T-helper 2 cell treated with Interferon-gamma antibody and Interleukin-4, amounts not matched to agents 5 μg/mL and 100 μg/mL, for 36 hours (primary cell): ENCODE measurements around the gene SPACA9.
A peak's percentile ranks its signal among the peaks of the same experiment; 100 is the strongest.

ENCODE experiments used
- DNase-seq: peaks from one replicate; pipeline ENCODE4 v3.0.0; 2021; ENCODE audit warnings: low spot score
- H3K27ac Mint-ChIP-seq: one replicate; pipeline ENCODE4 v1.8.0; 2021; ENCODE audit warnings: mild to moderate bottlenecking, mixed read lengths
- H3K27me3 Mint-ChIP-seq: one replicate; pipeline ENCODE4 v1.8.0; 2021; ENCODE audit warnings: low read depth, mixed read lengths
- H3K36me3 Mint-ChIP-seq: one replicate; pipeline ENCODE4 v1.8.0; 2021; ENCODE audit warnings: low read depth, mixed read lengths
- H3K4me1 Mint-ChIP-seq: one replicate; pipeline ENCODE4 v1.8.0; 2021; ENCODE audit warnings: low read depth, mixed read lengths
- H3K4me3 Mint-ChIP-seq: one replicate; pipeline ENCODE4 v1.8.0; 2022; ENCODE audit warnings: mild to moderate bottlenecking, moderate library complexity, mixed read lengths
- H3K9me3 Mint-ChIP-seq: one replicate; pipeline ENCODE4 v1.8.0; 2021; ENCODE audit warnings: mixed read lengths

SPACA9 gene

DNA sequence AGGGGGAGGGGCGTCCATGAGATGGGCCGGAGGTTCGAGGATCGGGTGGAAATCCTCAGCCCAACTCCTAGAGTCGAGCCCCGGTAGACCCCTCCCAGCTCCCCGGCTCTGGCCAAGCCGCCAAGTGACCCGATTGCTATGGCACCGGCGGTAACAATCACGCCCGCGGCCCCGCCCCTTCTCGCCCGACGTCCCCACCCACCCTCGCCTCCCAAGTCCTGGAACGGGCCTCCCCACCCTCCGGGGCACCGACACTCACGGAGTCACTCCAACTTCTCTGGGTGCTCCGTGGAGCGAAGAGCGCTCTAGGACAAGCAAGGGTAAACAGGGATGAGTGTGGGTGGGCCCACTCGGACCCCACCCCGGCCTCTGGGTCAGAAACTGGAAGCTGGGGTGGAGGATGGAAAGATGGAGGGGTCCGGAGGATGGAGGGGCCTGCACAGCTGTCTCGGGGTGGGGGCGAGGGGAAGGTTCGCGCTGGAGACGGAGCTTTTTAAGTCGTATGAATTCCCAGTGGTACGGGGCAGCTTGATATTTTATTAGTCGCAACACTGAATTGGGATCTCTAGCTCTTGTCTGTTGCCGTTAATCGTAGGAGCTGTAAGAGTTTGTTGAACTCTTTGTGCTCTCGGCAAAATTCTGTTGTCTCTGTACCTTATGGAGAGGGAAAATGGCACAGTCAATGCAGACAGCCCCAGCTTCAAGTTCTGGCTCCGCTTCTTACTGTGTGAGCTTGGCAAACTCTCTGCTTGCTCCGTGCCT is at the start of gene SPACA9:
Gene SPACA9 (plus strand): TSS at position 204 of the 762 bp plus-strand sequence. CDS start 5,050 bp downstream, outside the sequence.
- DNase-seq: peak; percentile 16
- Mint-ChIP-seq H3K36me3 (no peaks in the 10 kb centered on the region), H3K4me3 (peak within 1 kb of the TSS; percentile 83), H3K4me1 (peaks cover 16% of the 10 kb centered on the region), H3K9me3 (no peaks in the 10 kb centered on the region), H3K27me3 (no peaks in the 10 kb centered on the region), H3K27ac (peak within 1 kb of the TSS; percentile 81)

DNA sequence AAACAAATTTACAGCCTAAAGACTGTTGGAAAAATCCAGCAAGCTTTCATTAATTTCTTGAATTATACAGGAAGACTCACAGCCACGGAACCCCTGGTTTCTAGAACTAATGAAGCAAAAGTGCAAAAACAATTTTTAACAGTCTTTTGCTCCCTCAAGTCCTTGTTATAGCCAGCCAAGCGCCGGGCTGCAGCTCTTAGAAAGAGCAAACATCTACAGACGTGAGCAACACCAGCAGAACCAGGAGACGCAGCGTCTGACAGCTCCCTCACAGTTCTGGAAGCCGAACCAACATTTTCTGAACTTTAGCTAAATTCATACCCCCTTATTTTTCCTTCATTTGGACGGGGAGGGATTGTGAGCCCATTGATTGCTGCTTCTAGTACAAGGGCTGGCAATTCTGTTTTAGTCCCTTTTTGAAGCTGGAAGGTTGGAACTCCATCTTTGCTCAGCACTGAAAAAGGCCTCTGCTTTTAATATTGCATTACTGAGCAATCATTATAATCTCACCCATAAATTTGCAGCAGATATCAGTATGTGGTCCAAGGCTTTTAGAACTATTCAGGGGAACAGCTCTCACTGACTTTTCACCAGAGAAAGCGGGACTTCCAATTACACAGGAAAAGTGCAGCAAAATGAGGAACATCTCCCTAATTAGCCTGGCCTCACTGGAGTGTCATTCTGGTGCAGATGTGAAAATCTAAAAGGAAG is 46.4 kb upstream of the SPACA9 start:
- Mint-ChIP-seq H3K4me3 (no peak overlapping the region), H3K9me3 (no peaks in the 10 kb centered on the region), H3K27me3 (peaks cover 4% of the 10 kb centered on the region), H3K27ac (no peak overlapping the region), H3K36me3 (no peaks in the 10 kb centered on the region), H3K4me1 (no peaks in the 10 kb centered on the region)
- no peak for DNase-seq

DNA sequence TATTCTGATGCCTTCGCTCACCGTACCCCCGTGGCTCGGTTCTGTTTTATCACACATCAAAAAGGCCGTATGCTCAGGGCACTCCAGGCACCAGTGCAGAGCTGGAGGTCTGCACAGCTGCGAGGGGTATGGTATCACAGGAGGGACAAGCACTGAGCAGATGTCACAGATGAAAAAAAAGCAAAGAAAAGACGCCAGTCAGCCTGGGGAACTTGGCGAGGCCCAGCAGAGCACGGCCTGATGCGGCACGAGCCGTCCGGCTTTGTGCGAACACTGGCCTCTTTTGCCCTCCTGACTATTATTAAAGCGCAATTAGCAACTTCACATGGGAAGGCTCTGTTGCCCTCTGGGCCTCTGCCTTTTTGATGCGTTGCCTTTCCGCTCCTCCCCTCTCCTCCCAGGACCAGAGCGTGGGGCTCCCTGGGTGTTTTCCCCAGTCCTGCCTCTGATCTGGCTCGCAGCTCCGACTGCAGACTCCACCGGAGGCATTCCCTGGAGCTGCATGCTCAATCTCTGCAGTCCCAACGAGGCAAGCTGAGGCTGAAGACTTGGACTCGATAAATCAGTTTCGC is 45.1 kb upstream of the SPACA9 start:
- H3K36me3 Mint-ChIP-seq: no peaks in the 10 kb centered on the region
- H3K9me3 Mint-ChIP-seq: no peaks in the 10 kb centered on the region
- no peak overlapping the region for H3K4me3 Mint-ChIP-seq
- no peak for DNase-seq
- peaks cover 4% of the 10 kb centered on the region for H3K27me3 Mint-ChIP-seq
- H3K27ac Mint-ChIP-seq: no peak overlapping the region
- H3K4me1 Mint-ChIP-seq: no peaks in the 10 kb centered on the region

DNA sequence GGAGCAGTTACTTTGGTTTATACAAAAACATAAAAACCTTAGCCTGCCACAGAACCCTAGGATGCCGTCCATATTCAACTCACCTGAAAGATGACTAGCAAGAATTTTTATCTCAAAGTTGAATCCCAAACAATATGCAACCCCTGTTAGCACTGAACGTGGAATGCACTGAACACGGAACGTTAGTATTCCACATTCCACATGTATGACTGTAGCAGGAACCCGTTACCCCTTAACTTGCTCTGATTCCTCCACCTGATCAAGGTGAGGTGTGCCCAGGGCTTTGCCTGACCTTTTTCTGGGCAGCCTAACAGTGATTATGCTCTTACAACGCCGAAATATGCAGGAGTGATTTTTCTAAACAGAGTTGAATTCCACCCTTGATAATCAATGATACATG is 44.4 kb upstream of the SPACA9 start:
- no peak for DNase-seq
- Mint-ChIP-seq H3K4me1 (no peaks in the 10 kb centered on the region), H3K27ac (no peak overlapping the region), H3K27me3 (peaks cover 4% of the 10 kb centered on the region), H3K9me3 (no peaks in the 10 kb centered on the region), H3K36me3 (no peaks in the 10 kb centered on the region), H3K4me3 (no peak overlapping the region)

DNA sequence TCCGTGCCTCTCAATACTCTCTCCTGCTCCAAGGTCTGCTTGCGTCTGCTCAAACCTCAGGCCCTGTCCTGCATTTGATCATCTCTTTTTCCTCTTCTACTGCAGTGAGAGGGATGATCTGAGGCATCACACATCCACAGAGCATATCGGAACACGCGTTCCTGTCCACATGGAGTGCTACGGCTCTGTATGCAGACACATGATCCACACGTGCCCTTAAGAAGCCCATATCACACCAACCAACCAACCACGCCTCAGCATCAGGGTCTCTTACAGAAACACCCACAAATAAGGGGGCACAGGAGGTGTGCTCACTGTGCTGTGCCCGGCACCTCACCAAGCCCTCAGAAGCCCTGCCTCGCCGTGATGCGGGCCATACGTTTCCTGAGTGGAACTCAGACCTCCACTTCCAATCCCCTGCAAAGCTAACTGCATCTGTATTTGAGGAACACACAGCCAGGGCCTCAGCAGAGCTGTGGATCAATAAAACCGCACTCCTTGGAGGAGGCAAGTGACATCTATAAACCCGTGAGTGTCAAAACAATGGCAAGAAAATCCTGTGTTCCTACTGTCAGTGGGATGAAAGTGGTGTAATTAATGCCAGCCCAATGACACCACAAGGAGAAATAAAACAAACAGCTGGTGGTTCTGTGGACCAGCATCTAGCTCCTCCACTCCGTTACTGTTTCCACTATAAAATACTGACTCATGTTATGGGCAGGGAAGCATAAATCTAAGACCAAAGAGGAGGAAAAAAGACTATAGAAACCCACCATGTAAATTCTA is 41.0 kb upstream of the SPACA9 start:
- DNase-seq: no peak
- peaks cover 4% of the 10 kb centered on the region for H3K27me3 Mint-ChIP-seq
- no peaks in the 10 kb centered on the region for H3K4me1 Mint-ChIP-seq
- no peak overlapping the region for H3K4me3 Mint-ChIP-seq
- no peaks in the 10 kb centered on the region for H3K9me3 Mint-ChIP-seq
- no peak overlapping the region for H3K27ac Mint-ChIP-seq
- no peaks in the 10 kb centered on the region for H3K36me3 Mint-ChIP-seq

DNA sequence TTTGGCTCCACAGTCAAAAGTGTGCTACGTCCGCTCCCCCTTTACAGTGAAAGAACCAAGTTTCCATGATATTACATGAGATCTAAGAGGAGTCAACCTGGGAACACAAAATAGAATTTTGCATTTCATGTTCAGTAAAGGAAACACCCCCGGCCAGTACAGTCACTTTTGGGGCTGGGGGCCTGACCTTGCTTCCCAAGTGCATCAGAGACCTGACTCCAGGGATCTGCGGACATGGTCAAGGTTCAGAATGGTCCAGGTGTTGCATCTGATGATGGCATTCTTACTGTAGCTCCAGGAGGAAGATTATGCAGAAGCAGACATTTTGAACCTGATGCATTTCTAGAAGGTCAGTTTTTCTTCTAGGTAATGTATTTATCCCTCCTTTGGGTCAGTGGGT is 40.4 kb upstream of the SPACA9 start:
- Mint-ChIP-seq H3K27me3 (peaks cover 4% of the 10 kb centered on the region), H3K36me3 (no peaks in the 10 kb centered on the region), H3K4me3 (no peak overlapping the region), H3K9me3 (no peaks in the 10 kb centered on the region), H3K4me1 (no peaks in the 10 kb centered on the region), H3K27ac (no peak overlapping the region)
- DNase-seq: no peak

DNA sequence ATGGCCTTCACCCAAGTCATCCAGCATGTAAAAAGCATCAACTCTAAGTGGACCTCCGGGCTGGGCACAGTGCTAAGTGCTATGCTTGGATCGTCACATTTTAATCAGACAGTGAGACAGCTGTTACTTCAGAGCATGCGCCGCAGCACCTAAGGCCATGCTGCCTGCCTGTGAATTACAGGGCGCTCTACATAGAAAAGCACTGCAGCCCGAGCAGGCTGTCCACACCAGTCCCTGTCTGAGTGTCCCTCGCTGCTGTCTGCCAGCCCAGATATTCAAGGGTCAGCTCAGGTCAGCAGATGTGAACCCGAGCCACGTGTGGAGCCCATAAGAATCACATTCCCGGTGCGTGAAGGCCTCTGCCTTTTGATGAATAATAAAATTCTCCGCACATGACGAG is 37.7 kb upstream of the SPACA9 start:
- H3K4me3 Mint-ChIP-seq: no peak overlapping the region
- no peaks in the 10 kb centered on the region for H3K4me1 Mint-ChIP-seq
- no peaks in the 10 kb centered on the region for H3K9me3 Mint-ChIP-seq
- no peak for DNase-seq
- no peaks in the 10 kb centered on the region for H3K27me3 Mint-ChIP-seq
- H3K36me3 Mint-ChIP-seq: no peaks in the 10 kb centered on the region
- H3K27ac Mint-ChIP-seq: no peak overlapping the region

DNA sequence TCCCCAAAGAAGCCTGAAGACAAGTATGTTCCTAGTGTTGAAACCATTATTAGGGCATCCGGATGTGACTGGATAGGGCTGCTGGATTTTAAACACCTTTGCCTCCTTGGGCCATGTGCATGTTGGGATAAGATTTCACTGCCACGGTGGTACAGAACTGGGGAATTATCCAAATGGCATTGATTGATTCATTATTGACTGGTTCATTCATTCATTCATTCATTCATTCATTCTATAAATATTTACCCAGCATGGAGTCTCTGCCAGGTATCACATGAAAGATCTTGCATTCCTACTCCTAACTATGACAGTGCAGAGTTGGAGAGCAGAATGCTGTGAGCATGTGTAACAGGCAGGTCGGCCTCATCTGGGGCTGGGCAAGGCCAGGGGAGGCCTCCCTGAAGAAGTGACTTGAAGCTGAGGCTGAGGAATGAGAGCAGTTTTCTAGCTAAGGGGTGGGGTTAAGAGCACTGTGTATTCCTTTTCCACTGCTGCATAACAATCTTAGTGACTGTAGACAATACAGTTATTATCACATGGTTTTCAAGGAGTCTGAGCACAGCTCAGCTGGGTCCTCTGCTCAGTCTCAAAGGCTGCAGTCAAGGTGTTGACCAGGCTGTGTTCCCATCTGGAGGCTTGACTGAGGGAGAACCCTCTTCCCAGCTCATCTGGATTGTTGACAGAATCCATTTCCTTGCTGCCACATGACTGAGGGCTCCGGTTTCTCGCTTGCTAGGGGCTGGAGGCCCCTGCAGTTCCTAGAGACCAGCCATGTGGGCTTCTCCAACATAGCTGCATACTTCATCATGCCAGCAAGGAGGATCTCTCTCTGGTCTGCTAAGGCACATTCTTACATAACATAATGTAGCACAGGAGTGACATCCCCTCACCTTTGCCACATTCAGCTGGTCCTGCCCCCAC is 36.3 kb upstream of the SPACA9 start:
- no peaks in the 10 kb centered on the region for H3K9me3 Mint-ChIP-seq
- DNase-seq: no peak
- H3K27ac Mint-ChIP-seq: no peak overlapping the region
- H3K36me3 Mint-ChIP-seq: no peaks in the 10 kb centered on the region
- H3K4me1 Mint-ChIP-seq: no peaks in the 10 kb centered on the region
- H3K27me3 Mint-ChIP-seq: no peaks in the 10 kb centered on the region
- no peak overlapping the region for H3K4me3 Mint-ChIP-seq

DNA sequence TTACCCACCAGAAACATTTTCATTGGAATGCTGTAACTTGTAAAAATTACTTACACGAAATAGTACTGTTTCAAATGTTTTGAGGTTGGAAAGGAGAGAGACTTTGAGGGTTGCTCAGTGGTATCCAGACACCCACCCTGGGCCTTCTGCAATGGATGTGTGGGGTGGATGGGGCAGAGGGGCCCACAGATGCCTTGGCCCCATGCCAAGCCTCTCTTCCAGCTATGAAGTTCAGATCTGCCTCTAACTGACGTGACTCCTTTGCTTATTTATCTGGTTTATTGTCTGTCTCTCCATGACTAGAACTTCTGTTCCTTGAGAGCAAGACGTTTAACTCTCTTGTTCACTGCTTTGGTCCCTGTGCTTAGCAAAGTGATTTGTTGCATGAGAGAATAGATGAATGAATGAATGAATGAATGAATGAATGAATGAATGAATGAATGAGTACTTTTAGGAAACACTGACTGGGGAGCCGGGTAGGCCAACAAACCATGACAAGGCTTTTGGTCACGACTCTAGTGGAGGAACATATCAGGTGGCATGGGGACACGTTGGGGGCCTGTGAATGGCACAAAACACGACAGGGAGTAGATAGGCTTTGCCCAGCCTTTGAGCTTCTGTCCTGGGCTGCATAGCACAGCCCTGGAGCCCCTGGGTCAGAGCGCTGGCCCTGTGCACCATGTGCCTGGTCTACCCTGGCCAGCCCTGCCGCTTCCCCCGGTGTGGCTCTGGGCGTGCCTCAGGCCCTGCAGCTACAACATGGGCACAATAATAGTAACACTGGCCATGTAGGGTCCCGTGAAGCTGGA is 32.4 kb upstream of the SPACA9 start:
- no peak overlapping the region for H3K27ac Mint-ChIP-seq
- no peaks in the 10 kb centered on the region for H3K36me3 Mint-ChIP-seq
- no peak overlapping the region for H3K4me3 Mint-ChIP-seq
- H3K4me1 Mint-ChIP-seq: peaks cover 15% of the 10 kb centered on the region
- no peaks in the 10 kb centered on the region for H3K9me3 Mint-ChIP-seq
- DNase-seq: no peak
- no peaks in the 10 kb centered on the region for H3K27me3 Mint-ChIP-seq

DNA sequence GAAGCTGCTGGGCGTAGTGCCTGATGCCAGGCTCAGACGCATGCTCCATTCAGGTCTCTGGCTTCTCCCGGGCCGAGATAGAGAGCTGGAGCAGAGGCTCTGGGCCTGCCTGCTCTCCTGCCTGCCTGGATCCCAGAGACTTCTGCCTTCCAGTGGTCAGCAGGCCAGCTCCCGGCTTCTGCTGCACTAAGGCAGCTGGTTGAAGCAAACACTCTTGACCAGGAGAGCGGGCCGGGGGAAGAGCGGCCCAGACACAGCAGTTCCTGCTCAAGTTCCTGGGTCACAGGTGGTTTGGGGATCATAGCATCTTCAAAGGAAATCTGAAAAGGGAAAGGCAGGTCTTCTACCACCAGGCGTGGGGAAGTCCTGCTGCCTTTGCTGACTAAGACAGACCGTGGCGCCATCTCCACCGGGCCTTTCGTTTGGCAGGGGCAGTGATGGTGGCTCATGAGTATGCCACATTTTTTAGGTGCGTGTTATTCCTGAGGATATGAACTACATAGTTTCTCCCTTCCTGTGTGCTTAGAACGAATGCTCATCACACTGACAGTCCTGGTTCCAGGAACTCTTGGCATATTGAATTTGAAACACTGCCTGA is 31.7 kb upstream of the SPACA9 start:
- no peak for DNase-seq
- Mint-ChIP-seq H3K27me3 (no peaks in the 10 kb centered on the region), H3K9me3 (no peaks in the 10 kb centered on the region), H3K4me1 (peaks cover 15% of the 10 kb centered on the region), H3K36me3 (no peaks in the 10 kb centered on the region), H3K27ac (no peak overlapping the region), H3K4me3 (no peak overlapping the region)

DNA sequence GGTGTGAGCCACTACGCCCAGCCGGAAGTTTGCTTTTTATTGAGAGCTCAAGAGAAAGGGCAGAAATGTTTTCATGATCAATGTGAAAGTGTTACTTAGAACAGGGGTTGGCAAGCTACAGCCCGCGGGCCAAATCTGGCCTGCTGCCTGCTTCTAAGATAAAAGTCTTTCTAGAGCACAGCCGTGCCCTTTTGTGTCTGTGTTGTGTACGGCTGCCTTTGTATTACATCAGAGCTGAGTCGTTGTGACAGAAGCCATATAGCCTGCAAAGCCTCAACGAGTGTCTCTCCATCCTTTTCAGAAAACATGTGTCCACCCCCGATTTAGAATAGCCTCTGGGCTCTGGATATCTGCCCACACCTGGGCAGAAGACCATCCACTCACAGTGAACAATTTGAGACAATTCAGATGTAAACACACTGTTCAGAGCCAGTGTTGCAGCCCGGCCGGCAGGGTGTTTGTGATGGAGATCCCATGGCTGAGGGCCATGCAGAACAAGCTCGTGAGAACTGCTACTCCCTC is 29.5 kb upstream of the SPACA9 start:
- Mint-ChIP-seq H3K9me3 (no peaks in the 10 kb centered on the region), H3K36me3 (no peaks in the 10 kb centered on the region), H3K4me1 (peaks cover 16% of the 10 kb centered on the region), H3K27ac (peak overlapping the region; percentile 82), H3K27me3 (no peaks in the 10 kb centered on the region), H3K4me3 (peak overlapping the region; percentile 60)
- DNase-seq: no peak

DNA sequence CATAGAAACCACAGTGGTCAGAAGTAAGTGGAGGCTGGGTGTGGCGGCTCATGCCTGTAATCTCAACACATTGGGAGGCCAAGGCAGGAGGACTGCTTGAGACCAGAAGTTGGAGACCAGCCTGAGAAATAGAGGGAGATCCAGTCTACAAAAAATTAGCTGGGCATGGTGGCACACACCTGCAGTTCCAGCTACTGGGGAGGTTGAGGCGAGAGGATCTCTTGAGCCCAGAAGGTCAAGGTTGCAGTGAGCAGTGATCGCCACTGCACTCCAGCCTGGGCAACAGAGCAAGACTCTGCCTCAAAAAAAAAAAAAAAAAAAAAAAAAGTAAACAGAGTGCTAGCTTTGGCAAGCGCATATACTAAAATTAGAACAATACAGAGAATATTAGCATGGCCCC is 25.2 kb upstream of the SPACA9 start:
- H3K9me3 Mint-ChIP-seq: no peaks in the 10 kb centered on the region
- DNase-seq: no peak
- H3K36me3 Mint-ChIP-seq: no peaks in the 10 kb centered on the region
- H3K4me1 Mint-ChIP-seq: peaks cover 16% of the 10 kb centered on the region
- peaks cover under 1% of the 10 kb centered on the region for H3K27me3 Mint-ChIP-seq
- no peak overlapping the region for H3K4me3 Mint-ChIP-seq
- H3K27ac Mint-ChIP-seq: no peak overlapping the region
